ENCODE results near the gene C1QTNF6.

Gene C1QTNF6

DNA sequence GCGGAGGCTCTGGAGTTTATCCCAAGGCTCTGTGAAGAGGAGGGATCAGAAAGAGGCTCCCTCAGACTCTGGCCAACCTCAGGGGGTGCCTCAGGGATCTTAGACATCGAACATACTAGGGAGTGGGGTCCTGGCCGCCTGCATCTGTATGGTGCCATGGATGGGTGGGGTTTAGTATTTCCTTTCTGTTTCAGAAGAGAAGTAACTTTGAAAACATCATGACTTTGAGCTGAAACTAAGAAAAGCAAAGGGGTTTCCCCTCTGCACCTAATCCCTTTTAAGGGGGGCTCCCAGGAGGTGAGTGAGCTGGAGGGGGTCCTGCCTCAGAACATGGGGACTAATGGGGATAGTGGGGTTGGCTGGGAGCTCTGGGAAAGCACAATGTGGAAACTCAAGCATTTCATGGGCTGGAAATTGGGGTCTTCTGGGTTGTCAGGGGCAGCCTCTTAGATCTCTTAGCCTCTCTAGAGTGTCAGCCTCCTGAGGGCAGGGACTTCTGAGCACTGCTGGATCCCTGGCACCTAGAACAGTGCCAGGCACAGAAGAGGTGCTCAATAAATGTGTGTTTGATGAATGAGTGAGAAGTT is 36.0 kb upstream of the C1QTNF6 start:
- peak; percentile 51 to 54 for DNase-seq

DNA sequence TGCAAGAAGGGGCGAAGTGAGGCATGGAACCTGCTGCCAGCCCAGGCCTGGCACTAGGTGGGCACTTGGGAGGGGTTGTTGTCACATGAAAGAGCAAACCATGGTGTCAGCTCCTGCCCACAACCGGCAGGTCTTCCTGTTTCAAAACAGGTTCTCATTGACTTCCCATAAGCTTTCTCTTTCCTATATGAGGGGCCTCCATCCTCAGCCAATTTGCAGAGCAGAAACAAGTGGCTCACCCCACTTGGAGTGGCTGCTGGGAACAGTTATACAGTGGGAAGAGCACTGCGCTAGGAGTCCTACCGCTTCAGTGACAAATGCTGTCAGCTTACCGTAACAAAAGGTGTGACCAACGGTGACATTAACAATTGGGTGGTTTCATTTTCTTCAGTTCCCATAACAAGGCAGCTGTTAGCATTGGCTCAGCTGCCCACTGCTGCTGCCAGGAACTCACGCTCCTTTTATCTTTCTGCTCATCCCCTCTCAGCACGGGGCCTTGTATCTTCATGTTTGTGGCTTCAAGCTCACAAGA is 34.5 kb upstream of the C1QTNF6 start:
- peak; percentile 78 to 87 for DNase-seq

GRCh38 chr22:37221424-37222333 is 33.6 kb upstream of the C1QTNF6 start:
- peak in 1 of 2 donors; percentile 56 for DNase-seq

DNA sequence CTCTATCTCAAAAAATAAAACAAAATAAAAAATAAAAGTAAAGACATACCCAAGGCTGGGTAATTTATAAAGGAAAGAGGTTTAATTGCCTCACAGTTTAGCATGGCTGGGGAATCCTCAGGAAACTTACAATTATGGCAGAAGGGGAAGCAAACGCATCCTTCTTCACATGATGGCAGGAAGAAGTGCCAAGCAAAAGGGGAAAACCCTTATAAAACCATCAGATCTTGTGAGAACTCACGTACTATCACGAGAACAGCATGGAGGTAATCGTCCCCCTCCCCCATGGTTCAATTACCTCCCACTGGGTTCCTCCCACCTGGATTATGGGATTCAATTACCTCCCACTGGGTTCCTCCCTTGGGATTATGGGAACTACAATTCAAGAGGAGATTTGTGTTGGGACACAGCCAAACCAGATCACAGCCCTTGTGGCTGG is 32.5 kb upstream of the C1QTNF6 start:
- DNase-seq = peak; percentile 47 to 73

- DNase-seq = peak; percentile 28 to 67
Observed at GRCh38 chr22:37219533-37219932, 31.5 kb upstream of the C1QTNF6 start.

DNA sequence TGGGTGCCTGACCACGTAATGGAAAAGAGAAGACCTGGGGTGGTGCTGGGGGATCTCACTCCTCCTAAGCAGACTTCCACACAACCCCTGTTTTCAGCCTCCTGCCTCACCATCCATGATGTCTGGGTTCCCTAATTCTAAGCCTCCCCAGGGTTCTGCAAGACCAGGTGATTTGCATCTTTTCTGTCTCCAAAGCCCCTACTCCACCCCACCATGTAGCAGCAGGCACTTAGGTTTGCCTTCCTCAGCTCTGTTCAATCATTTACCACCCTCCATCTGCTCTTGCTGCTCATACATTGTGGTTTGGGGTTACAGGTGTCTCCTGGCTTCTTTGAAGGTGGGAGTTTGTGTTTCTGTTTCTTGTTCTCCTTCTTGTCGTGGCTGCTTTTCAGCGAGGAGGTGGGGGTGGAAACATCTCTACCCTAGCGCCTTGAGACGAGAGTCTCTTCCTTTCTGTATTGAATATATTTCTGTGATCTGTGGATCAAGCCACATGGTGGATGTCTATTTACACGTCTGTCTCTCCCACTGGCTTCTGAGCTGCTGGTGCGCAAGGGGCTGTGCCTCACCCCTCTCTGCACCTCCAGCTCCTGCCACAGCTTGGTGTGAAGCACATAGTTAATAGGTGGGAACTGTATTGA is 30.8 kb upstream of the C1QTNF6 start:
- DNase-seq = peak; percentile 90 to 94

GRCh38 chr22:37218399-37218770 is 30.3 kb upstream of the C1QTNF6 start:
- peak in 1 of 2 donors; percentile 66 for DNase-seq

- DNase-seq = no peak
Observed at GRCh38 chr22:37215890-37216289, 27.8 kb upstream of the C1QTNF6 start.

GRCh38 chr22:37214731-37215030 is 26.6 kb upstream of the C1QTNF6 start:
- DNase-seq = no peak

- DNase-seq = no peak
Observed at GRCh38 chr22:37213941-37214730, 26.1 kb upstream of the C1QTNF6 start.

DNA sequence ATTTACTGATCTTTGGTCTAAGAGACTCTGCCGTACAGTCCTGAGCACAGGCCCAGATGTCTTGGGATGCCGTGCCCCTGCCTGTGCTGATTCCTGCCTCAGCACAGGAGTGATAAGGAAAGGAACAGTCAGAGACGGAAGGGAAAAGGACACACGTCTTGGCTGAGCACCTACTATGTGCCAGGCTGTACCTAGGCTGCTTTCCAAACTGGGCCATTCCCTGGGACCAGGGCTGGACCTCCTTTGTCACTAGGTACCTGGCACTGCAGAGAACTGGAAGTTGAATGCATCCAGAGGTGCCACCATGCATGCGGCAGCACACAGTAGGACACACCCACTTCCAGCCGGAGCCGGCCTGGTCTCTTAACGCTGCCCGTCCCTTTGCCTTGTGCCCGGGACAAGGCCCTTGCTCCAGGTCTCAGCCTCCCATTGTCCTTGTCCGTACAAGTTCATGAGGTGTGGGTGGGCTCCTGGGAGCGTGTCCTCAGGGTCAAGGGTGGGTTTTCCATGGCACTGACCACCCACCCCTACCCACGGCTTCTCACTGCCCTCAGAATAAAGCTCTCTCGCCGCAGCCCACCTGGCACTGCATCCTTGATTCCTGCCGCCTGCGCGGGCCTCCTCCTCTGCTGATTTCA is 25.3 kb upstream of the C1QTNF6 start:
- no peak for DNase-seq

- DNase-seq = no peak
Observed at GRCh38 chr22:37212174-37212906, 24.3 kb upstream of the C1QTNF6 start, which contains the start of gene SSTR3. SSTR3 (minus strand) TSS chr22:37212477; CDS start chr22:37207803, 4,674 bp downstream.

GRCh38 chr22:37211866-37212173 is 23.8 kb upstream of the C1QTNF6 start:
- no peak for DNase-seq

DNA sequence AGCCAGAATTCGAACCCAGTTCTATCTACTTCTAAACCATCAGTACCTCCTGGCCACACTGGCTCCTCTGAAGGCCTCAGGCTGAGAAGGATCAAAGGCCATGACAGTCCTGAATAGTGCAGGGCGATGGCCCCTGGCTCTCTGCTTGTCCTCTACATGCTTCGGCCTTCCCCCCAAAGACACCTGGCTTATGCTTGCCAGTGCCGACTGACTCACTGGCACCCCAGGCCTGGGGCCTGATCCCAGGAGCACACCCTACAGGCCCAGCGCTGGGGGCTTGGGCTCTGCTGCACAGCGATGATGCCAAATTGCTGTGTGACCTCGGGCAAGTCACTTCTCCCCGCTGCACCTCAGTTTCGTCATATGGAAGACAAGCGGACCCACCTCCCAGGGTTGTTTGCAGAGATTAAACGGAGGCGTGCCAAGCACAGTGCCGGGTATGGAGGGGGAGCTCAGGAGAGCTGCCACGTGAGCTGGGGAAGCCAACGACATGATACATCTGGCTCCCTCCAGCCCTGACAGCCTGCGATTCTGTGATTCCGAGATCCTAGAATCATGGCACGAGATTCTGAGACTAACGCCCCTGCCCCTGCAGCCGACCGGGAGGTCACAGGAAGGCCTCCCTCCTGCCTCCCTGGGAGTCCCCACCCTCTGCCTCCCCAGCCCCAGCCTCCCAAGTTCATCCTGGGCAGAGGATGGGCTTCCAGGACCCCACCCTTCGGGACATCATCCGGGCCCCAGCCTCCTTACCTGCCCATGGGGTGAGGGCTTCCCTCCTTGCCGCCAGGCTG is 23.2 kb upstream of the C1QTNF6 start:
- DNase-seq = no peak

DNA sequence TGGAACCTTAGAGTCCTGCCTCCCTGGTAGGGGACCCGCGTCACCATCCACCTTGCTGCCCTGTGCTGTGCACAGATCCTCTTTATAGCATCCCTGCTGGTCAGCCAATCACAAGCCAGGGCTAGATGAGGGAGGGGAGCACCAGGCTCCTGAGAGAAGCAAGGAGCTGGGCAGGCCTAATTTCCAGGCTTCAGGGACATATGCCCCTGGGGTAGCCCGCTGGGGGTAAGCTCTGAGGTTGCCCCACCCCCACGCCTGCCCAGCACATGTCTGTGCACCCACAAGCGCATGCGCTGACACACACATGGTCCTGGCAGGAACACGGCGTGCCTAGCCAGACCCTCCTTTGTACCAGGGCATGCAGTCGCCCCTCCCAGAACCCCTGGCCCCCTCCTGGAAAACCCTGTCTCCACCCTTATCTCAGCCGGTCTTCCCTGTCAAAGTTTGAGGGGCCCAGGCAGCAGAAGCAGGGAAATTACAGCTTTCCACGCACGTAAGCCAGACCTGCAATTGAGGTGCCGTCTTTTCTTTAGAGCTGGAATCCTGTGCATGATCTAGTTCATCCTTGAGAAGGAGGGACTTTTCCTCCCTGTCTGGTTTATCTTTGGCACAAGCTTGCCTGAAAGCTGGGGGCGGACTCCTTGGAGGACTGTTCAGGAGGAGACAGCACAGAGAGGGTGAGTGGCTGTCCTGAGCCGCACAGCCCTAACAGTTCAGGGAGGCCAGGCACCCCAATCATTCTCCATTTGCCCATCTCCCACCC is 22.2 kb upstream of the C1QTNF6 start:
- DNase-seq = no peak

DNA sequence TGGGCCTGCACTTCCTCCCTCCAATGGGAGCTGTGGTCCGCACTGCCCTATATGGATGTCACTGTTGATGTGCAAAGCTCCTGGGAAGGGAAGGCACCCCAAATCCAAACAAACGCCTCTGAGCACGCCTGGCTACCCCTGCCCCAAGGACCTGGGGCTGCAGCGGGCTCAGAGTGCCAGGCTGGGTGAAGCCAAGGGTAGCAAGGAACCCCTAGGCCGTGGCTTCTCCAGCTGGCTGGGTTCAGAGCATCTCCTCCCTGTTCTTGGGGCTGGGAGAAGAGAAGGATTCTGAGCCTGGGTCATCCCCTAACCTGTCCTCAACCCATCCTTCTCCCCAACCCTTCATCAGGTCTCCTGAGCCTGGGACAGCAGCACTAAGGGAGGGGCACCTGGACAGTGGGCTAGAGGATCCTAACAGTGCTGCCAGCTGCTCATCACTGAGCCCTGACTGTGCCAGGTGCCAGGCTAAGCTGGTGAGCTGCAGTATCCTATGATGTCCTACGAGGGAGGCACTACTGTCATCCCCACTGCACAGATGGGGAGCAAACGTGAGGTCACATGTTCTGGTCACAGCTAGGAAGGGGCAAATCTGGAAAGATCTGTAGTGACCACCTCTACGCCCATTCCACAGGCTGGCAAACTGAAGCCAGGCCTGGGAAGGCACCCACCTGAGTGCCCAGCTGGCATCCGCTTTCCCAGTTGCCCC is 21.2 kb upstream of the C1QTNF6 start:
- DNase-seq = no peak

DNA sequence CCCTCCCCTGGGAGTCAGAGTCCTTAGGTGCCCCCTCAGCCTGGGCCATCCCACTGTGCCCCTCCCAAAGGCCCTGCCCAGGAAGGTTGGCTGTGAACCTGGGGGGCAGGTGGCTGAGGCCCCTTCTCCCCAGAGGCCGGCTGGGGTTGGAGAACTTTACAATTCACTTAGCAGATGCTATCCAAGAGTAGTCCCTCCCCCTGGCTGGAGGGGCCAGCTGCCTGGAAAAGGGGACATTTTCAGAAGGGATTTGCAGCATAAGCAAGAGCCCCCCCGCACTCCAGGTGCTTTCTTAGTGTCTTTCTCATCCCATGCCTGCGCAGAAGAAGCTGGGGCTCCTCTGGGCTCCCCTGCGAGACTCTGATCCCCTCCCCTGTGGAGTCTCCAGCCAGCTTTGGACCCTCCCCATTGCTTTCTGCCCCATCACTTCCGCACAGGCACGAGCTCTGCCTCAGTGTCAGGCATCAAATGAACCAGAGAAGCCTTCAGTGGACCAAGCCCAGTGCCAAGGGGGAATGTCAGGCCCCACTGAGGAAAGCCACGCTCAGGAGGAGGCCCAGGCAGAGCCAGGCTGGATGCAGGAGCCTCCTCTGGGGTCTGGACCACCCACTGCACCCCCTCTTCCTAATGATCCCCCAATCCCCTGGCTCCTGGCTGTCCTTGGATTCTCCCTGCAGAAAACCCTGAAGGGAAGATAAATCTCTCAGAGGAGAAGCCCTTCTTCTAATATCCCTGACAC is 20.5 kb upstream of the C1QTNF6 start:
- DNase-seq = no peak

DNA sequence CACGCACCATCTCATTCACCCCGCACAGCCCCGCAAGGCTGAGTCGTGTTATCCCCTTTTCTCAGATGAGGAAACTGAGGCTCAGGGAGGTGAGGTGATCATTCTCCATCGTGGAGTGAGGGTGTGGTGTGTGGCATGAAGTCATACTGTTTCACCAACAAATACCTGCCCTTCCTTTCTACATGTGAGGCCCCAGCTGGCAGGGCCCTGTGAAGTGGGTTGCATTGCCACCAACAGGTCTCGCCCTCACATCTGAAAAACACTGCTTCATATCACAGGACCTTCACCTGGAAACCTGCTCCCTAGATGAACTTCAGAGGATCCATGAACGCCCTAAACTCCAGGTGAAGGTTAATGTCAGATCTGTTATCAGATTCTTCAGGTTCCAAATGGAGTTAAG is 19.9 kb upstream of the C1QTNF6 start:
- DNase-seq = peak; percentile 41 to 45
